ENCODE measurements around the gene ARPP19.
"Not testable (repeated sequence)": the region's sequence is repeated elsewhere in the genome, so short reads cannot be mapped to it uniquely, and the experiment has no call there.

The ARPP19 gene

DNA sequence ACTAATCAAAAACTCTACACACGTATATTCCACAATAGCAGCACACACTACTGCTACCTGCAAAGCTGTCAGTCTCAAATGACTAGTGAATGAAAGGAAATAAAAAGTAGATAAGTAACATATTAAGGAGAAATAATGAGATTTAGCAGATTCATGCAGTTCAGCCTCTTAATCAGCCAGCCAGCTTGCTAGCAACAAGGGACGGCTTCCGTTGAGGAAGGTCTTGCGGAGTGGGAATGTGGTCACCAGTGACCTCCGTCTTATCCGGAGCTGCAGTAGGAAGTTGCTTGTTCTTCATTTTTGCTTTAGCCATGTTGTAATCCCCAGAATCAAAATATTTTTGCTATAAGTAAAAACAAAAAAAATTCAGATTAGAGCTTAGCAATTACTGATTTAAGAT lies 17.1 kb downstream of the ARPP19 start:
- in situ Hi-C loops (cut with HindIII; ENCODE audit: low sequenced_read_pairs), result no loop called here

DNA sequence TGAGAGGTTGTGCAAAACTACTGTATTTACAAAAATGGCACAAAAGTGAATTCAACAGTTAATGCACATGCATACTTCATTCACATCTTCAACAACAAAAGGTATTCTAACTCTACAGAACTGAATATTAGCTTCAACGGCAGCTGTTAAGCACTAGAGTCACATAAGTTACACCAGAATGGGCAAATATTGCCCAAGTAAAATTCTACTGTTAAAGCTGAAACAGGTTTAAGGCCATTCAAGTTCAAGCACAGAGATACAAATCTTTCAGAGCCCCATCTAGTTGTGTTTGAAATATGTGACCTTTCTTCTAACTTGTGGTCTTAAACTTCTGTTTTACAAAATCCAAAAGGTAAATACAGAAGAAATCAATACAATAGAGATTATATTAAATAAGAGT lies 17.6 kb downstream of the ARPP19 start:
- in situ Hi-C loops (cut with HindIII; ENCODE audit: low sequenced_read_pairs), result not testable (repeated sequence)

DNA sequence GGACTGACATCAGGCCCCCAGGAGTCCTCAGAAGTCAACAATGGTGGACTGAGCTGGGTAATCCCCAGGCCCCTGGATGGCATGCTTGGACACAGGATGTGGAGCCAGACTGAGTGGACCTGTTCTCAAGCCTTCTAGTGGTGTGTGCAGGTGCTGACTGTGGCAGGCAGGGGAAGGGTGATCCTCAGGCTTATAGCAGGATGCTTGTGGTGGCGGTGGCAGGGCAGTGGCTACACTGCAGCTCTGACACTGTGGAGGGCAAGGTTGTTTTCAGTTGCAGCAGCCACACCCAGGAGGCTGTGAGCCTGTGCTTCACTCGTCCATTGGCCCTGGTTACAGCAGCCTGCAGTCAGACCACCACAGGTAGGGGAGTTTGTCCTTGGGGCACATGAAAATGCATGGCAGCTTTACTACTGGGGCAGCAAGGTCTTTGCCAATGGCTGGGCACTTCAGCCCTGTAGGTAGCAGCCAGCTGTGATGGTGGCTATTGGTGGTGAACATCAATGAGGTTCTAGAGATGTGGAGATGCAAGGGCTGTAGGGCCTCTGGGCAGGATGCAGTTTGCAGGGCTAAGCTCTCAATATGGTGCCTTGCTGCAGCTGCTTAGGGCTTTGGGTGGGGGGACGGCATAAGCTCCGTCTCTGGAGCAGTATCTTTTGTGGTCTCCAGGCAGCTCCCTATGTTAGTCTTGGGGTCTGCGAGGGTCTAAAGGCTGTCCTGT lies 22.6 kb downstream of the ARPP19 start:
- in situ Hi-C loops (cut with HindIII; ENCODE audit: low sequenced_read_pairs), result no loop called here

DNA sequence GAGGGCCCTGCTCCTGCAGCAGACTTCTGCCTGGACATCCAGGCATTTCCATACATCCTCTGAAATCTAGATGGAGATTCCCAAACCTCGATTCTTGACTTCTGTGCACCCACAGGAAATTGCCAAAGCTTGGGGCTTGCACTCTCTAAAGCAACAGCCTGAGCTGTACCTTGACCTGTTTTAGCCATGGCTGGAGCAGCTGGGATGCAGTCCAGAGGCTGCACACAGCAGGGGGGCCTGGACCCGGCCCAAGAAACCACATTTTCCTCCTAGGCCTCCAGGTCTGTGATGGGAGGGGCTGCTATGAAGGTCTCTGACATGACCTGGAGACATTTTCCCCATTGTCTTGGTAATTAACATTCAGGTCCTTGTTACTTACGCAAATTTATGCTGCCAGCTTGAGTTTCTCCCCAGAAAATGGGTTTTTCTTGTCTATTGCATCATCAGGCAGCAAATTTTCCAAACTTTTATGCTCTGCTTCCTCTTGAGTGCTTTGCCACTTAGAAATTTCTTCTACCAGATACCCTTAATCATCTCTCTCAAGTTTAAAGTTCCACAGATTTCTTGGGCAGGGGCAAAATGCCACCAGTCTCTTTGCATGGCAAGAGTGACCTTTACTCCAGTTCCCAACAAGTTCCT lies 28.3 kb downstream of the ARPP19 start:
- in situ Hi-C loops (cut with HindIII; ENCODE audit: low sequenced_read_pairs), result no loop called here

DNA sequence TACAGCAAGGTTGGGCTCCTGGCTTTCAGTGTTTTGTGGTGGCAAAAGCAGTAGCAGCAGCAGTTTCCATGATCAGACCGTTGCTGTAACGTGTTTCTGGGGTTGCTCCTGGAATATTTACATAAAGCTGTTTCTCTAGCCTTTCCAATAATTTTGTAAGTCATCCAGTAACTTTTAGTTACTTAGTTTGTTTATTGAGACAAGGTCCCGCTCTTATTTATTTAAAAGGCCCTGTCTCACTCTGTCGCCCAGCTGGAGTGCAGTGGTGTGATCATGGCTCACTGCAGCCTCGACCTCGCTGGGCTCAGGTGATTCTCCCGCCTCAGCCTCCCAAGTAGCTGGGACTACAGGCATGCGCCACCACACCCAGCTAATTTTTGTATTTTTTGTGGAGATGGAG lies 31.4 kb downstream of the ARPP19 start:
- in situ Hi-C loops (cut with HindIII; ENCODE audit: low sequenced_read_pairs), result no loop called here

DNA sequence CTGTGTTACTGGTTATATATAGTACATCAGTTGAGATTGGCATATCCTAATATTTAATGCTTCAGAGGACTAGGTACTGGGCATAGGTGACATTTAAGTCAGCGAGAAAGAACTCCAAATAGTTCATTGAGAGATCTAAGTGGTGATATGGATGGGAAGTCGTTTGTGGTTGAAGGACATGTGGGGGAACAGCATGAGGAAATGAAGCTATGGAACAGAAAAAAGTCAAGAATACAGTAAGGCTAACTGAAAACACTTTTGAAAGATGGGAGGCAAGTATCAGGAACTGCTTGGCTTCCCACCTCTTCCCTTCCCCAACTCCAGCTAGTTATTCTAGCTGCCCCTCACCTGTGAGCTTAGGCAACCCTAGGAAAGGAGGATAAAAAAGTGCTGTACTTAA lies 36.4 kb downstream of the ARPP19 start:
- in situ Hi-C loops (cut with HindIII; ENCODE audit: low sequenced_read_pairs), result no loop called here

DNA sequence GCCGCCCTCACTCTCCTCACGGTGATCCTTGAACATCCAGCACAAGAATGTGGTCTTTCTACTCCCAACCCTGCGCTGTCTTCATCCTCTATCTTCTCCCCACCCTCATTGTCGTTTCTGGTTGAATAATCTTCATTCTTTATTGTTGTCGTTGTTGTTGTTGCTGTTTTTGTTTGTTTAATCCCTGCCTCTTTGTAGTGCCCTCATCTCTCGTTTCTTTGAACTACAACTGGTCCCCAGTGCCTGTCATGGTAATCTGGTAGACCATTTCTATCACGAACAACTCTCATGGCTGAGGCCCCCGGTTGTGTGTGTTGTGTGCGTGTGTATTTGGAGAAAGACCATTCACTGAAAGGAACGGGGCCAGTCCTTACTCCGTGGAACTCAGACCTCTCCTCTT lies 38.9 kb downstream of the ARPP19 start:
- in situ Hi-C loops (cut with HindIII; ENCODE audit: low sequenced_read_pairs), result no loop called here

DNA sequence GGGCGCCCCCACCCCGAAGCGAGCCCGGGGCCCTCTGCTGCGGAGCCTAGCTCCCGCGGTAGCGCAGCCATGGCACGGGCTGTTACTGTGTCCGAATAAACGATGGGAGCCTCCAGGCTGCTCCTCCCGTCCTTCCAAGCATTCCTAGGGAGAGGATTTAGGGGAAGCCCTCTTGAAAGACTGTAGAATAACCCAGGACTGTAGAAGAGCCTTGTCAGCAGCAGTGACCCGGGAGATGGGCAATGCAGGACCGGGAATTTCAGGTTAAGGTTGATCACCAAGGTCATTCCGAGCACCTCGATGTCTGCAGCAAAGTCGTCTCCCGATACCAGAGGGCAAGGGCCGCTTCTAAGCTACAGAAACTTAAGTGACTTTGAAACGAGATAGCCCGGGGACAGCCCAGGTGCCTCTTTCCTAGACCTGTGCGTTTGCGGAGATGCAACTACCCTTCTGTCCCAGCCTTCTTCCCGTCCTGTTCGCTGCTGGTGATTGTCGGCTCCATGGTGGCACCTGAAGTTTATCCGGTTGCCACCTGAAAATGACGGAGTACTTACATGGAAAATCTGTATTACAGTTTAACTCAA lies 39.4 kb downstream of the ARPP19 start:
- in situ Hi-C loops (cut with HindIII; ENCODE audit: low sequenced_read_pairs), result no loop called here

DNA sequence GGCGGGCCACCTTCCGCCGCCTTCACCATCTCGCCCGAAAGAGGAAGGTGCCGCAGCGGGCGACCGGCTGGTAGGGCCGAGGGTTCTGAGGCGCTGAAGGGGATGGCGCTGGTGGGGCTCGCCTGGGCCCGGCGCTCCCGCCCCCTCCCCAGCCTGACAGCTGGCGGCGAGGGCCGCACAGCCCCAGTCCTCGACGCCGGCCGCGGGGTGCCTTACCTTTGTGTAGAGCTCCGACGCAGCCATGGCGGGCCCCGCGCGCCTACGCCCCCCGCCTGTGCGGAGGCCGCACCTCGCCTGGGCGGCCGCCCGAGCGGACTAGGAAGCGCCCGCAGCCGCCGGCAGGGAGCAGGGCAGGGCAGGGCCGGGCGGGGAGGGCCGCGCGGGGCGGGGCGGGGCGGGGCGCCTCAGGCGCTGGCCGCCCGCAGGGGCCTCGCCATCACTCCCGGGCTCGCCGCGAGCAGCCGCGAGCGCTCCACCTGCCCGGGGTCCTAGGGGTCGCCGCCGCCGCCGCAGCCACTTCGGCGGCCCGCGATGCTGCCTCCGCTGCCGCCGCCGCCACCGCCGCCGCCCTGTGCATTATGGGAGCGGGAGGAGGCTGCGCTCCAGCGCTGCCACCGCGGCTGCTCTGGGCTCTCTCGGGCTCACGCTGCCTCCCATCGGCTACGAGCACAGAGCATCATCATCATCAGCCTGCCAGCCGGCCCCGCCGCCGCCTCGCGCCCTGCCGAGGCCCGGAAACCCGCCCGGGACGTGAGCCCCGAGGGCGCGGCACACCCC lies 40.1 kb downstream of the ARPP19 start, which contains the start of gene MYO5A:
TSS of gene MYO5A (minus strand) at position 317 of the 777 bp plus-strand sequence. CDS start at position 243, 74 bp downstream.
- in situ Hi-C loops (cut with HindIII; ENCODE audit: low sequenced_read_pairs), result no loop called here

DNA sequence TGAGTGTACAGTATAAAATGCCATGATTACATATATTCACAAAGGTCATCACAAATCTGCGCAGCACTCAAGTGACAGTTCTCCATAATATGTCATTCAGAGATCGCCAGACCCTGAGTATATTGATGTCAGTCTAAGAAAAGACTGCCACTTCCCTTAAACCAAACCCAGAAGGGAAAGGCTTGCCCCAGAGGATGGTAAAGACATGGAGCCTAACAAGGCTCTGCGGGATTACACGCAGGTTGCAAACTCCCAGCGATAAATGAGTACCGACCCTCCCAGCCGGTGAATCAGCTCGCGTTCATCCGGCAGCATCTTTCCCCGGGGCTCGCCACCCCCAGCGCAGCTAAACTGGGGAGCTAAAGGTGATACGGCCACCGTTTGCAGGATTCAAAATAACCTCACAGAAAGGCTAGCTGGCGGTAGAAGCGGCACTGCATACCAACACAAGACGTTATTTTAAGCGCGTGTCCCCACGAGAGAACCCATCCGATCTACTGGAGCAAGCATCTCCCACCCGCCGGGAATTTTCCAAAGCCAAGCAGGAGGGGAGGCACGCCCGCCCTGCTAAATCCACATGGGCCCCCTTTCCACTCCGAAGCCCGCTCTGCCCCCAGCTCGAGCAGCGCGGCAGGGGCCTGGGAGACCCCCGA lies 40.8 kb downstream of the ARPP19 start:
- in situ Hi-C loops (cut with HindIII; ENCODE audit: low sequenced_read_pairs), result no loop called here

DNA sequence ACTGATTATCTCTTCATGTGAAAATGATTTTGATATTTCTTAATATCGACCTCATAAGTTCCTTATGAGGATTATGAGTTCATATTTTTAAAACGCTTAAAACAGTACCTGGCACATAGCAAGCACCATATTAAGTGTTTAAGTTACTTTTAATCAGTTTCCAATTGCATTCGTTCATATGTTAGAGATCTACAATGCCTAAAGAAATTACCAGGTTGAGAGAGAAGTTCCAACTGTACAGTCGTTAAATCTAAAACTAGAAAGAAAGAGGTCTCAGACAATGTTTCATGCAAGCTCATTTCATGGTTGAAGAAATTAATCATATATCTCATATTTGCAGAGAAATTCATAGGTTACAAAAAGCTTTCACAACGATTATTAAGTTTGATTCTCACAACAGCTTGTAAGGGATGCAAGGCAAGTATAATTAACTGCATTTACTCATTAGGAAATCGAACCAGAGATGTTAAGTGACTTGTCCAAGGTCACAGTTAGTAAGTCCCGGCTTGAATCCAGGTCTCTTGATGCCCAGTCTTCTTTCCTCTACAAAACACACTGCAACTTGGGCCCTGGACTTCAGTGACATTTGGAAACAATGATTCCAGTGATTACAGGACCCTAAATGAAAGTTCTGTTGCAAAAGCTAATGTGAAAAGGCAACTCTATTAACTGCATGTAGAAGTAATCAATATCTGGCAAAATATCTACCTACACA lies 41.5 kb downstream of the ARPP19 start:
- in situ Hi-C loops (cut with HindIII; ENCODE audit: low sequenced_read_pairs), result no loop called here

DNA sequence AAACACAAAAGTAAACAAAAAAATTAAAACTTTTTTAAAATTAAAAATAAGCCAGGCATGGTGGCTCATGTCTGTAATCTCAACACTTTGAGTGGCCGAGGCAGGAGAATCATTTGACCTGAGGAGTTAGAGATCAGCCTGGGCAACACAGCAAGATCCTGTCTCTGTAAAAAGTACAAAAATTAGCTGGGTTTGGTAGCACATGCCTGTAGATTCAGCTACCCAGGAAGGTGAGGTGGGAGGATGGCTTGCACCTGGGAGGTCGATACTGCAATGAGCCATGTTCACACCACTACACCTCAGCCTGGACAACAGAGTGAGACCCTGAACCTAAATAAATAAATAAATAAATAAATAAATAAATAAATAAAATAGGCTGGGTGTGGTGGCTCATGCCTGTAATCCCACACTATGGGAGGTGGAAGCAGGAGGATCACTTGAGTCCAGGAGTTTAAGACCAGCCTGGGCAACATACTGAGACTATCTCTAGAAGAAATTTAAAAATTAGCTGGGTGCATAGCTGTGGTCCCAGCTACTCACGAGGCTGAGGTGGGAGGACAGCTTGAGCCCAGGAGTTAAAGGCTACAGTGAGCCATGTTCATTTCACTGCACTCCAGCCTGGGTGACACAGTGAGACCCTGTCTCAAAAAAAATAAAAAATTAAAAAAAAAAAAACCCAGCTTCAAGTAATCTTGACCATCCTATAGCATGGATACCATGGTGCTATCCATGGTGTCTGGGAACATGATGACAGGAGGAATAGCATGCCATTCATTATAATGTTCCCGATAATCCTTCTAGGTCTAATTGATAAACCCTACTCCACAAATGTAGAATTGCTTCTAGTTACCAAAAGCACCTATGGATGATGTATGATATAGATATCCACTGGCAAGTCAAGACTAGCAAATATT lies 44.4 kb downstream of the ARPP19 start:
- in situ Hi-C loops (cut with HindIII; ENCODE audit: low sequenced_read_pairs), result no loop called here

DNA sequence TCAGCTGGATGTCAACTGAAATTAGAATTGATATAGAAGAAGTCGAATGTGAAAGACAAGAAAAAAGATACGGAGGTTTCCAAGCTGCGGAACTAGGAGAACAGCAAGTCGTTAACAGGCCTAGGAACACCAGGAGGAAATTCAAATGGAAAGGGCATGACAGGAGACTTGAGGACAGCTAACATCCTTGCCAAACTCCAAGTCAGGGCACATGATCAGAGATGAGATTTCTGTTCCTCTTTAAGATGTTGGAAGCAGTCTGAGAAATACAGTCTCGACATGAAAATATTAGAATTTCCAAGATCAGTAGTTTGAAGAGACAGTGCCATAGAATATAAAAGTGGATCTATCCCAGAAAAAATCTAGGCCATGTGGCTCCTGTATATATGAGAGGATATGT lies 45.2 kb downstream of the ARPP19 start:
- in situ Hi-C loops (cut with HindIII; ENCODE audit: low sequenced_read_pairs), result no loop called here

DNA sequence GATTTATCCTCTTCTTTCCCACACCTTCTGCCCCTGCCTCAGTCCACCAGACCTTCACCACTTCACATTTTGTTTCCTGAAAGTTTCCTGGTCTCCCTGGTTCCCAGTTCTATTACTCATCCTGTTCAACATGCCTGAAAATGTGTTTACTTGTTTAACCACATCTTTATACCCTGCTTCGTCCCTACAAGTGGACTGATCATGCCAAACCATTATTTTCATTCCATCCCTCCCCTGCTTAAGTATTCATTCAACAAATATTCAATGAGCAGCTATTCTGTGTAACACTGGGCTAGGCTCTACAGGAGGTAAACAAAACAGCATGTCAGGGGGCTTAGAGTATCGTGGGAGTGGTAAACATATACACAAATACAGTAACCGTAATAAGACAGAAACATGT lies 45.6 kb downstream of the ARPP19 start:
- in situ Hi-C loops (cut with HindIII; ENCODE audit: low sequenced_read_pairs), result no loop called here

DNA sequence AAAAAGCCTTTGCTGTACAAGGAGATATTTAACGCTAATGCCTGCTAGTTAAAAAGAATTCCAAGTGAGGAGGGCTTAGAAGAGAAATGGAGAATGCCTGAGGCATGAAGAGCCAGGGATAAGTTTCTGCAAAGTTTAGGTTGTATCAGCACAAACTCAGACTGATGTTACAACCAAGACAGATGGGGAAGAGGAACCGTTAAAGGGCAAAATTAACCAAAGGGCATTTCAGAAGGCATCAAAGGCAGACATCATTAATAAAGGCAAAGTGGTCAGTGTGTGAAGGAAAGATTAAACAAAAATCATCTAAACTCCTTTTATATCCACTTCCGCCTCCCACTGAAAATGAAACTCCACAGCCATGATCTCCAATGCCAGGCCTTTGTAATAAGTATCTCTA lies 47.1 kb downstream of the ARPP19 start:
- in situ Hi-C loops (cut with HindIII; ENCODE audit: low sequenced_read_pairs), result no loop called here

DNA sequence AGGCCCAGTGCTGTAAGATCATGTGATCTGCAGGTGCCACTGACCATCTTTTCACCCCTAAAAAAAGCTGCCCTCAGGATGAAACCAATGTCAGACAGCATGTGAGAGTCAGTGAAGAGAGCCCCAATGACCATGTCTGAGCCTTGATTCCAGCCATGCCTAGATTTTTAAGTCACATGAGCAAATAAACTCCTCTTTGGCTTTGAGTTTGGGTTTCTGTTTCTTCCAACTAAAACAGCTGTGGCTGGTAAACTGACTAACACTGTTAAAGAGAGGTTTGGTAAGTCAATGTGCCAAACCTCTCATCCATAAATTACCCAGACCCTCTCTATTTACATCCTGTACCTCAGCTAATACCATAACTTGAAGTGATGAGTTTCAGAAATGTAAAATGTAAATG lies 48.4 kb downstream of the ARPP19 start:
- in situ Hi-C loops (cut with HindIII; ENCODE audit: low sequenced_read_pairs), result no loop called here

DNA sequence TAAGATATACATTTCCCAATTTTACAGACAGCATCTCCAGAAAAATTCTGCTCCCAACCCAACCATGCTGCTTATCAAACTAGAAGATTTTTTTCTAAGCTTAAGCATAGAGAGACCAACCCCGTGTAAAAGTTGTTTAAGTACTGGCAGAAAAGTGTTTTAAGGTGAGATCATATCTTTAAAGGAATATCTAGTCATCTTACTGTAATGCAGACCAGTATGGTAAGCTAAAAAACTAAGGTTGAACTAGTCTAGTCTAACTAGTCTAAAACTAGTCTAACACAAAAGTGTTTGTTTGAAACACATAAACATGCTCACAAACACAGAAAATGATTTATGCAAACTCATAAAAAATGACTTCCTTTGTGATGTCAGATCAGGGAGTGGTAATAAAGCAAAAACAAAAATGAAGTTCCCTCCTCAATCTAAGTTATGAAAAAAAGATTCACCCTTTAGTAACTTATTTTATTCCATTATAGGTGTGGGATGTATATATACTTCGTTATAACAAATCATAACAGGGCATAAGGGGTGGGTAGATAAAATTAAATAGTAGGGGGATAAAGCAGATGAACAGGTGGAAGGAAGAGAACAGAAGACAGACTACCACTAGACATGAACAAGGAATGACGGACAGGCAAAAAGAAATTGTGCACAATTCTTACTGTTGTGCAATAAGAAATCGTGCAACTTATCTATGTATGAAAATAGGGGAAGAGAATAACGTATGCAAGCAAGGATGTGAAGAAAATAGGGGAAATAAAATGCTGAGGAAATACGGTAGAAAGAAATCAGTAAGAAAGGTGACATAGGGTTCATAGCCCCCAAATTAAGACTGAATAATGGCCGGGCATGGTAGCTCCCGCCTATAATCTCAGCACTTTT lies 50.1 kb downstream of the ARPP19 start:
- in situ Hi-C loops (cut with HindIII; ENCODE audit: low sequenced_read_pairs), result no loop called here

DNA sequence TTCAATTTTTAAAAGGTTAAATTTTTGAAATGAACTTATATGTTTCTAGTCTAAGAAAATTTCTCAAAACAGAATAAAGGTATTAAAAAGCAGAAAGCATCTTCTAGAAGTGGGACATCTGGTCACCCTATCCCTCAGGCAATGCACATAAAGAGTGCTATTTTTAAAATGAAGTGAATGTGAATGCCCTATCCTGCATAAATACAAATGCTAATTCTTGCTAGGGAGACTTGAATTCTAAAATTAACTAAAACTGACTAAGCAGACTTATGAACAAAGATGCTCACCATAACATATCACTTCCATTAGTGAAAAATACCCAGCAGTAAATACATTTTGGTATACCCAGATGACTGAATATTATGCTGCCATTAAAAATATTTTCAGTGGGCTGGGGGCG lies 51.8 kb downstream of the ARPP19 start:
- in situ Hi-C loops (cut with HindIII; ENCODE audit: low sequenced_read_pairs), result no loop called here
